IMR-90 (cell line): ENCODE data around the gene ABCA7. TPM values are rescaled to one million over a fixed set of nuclear protein-coding genes. Genes with fewer than 3 reads are reported as not detected.

Source experiments
- ATAC-seq: fragments of 200-7000 bp; cut with Tn5 transposase; 2 replicates; pipeline ENCODE4 v1.9.1; 2020; ENCODE audit warnings: low read depth, mild to moderate bottlenecking, moderate library complexity
- BruUV-seq: library from RNA; stranded (reverse); fragments of 400-500 nt; replicated peaks from 2 replicates; lab custom pipeline; 2021; lab: Mats Ljungman, UMichigan
- CTCF ChIA-PET: fragments of 300-600 bp; formaldehyde crosslinking; extraction: SDS; loops from one replicate; lab custom pipeline; 2021; ENCODE audit warnings: antibody characterized with exemption; lab: Yijun Ruan, JAX
- POLR2A ChIA-PET: fragments of 300-600 bp; sonication (Branson Sonifier 250); formaldehyde crosslinking; loops from one replicate; lab custom pipeline; 2022; ENCODE audit warnings: antibody characterized with exemption; ENCODE audit not compliant: unreplicated experiment; lab: Charles Lee
- DNase-seq: peaks from one replicate; pipeline ENCODE4 v3.0.0; 2013
- H2AFZ ChIP-seq: replicated peaks from 2 replicates; pipeline ENCODE3; 2013; ENCODE audit warnings: low read length, mild to moderate bottlenecking; ENCODE audit not compliant: poor library complexity
- H2AK5ac ChIP-seq: 2 replicates; pipeline ENCODE4 v1.6.1; 2013; ENCODE audit warnings: low read depth, low read length, inconsistent platforms
- H2AK9ac ChIP-seq: replicated peaks from 2 replicates; pipeline ENCODE3; 2013; ENCODE audit warnings: mild to moderate bottlenecking, low read depth, low read length, moderate library complexity; ENCODE audit not compliant: poor library complexity
- H2BK120ac ChIP-seq: 2 replicates; pipeline ENCODE4 v1.6.1; 2013; ENCODE audit warnings: low read depth, low read length, inconsistent platforms
- H2BK15ac ChIP-seq: 3 replicates; pipeline ENCODE4 v1.6.1; 2013; ENCODE audit warnings: low read depth, low read length, inconsistent platforms
- H2BK20ac ChIP-seq: 2 replicates; pipeline ENCODE4 v1.6.1; 2013; ENCODE audit warnings: low read depth, mild to moderate bottlenecking, inconsistent platforms, low read length, moderate library complexity
- H2BK5ac ChIP-seq: 2 replicates; pipeline ENCODE4 v1.6.1; 2013; ENCODE audit warnings: mild to moderate bottlenecking, low read depth, low read length, inconsistent platforms; ENCODE audit not compliant: poor library complexity, severe bottlenecking
- H3K14ac ChIP-seq: replicated peaks from 2 replicates; pipeline ENCODE4 v1.6.1; 2013; ENCODE audit warnings: low read depth, low read length, inconsistent platforms
- H3K18ac ChIP-seq: 2 replicates; pipeline ENCODE4 v1.6.1; 2013; ENCODE audit warnings: low read depth, low read length, control low read depth
- H3K23ac ChIP-seq: 2 replicates; pipeline ENCODE4 v1.6.1; 2013; ENCODE audit warnings: low read depth, low read length, inconsistent platforms
- H3K27ac ChIP-seq: 2 replicates; pipeline ENCODE4 v1.5.1; 2013; ENCODE audit warnings: mild to moderate bottlenecking, control low read depth, low read length; ENCODE audit not compliant: insufficient read depth
- H3K27me3 ChIP-seq: 2 replicates; pipeline ENCODE4 v1.6.1; 2013; ENCODE audit warnings: low read length; ENCODE audit not compliant: control insufficient read depth, insufficient read depth
- H3K36me3 ChIP-seq: 2 replicates; pipeline ENCODE4 v1.6.1; 2013; ENCODE audit warnings: low read length, mixed read lengths; ENCODE audit not compliant: control insufficient read depth, insufficient read depth
- H3K4ac ChIP-seq: 2 replicates; pipeline ENCODE4 v1.6.1; 2013; ENCODE audit warnings: low read depth, low read length, inconsistent platforms
- H3K4me1 ChIP-seq: 2 replicates; pipeline ENCODE4 v1.6.1; 2013; ENCODE audit warnings: low read length, mixed read lengths; ENCODE audit not compliant: control insufficient read depth, insufficient read depth
- H3K4me2 ChIP-seq: 2 replicates; pipeline ENCODE4 v1.6.1; 2013; ENCODE audit warnings: low read depth, mild to moderate bottlenecking, control low read depth, low read length, moderate library complexity
- H3K4me3 ChIP-seq: 2 replicates; pipeline ENCODE4 v1.5.1; 2013; ENCODE audit warnings: low read depth, mild to moderate bottlenecking, control low read depth, low read length, moderate library complexity; ENCODE audit not compliant: insufficient read depth
- H3K56ac ChIP-seq: 2 replicates; pipeline ENCODE4 v1.6.1; 2013; ENCODE audit warnings: low read length, inconsistent platforms; ENCODE audit not compliant: insufficient read depth; ENCODE audit errors: extremely low read depth
- H3K79me1 ChIP-seq, 2 experiments: 2 replicates each; pipeline ENCODE4 v1.6.1; 2013; ENCODE audit warnings: low read length in 2 of 2, inconsistent platforms in 1 of 2, low read depth in 1 of 2
- H3K9ac ChIP-seq: 2 replicates; pipeline ENCODE4 v1.6.1; 2013; ENCODE audit warnings: low read depth, low read length, control low read depth
- H3K9me1 ChIP-seq: 2 replicates; pipeline ENCODE4 v1.6.1; 2013; ENCODE audit warnings: low read length, inconsistent platforms; ENCODE audit not compliant: insufficient read depth
- H3K9me3 ChIP-seq: 2 replicates; pipeline ENCODE4 v1.6.1; 2013; ENCODE audit warnings: low read length; ENCODE audit not compliant: control insufficient read depth, insufficient read depth
- H4K20me1 ChIP-seq: 2 replicates; pipeline ENCODE4 v1.6.1; 2013; ENCODE audit warnings: low read length, inconsistent platforms; ENCODE audit not compliant: insufficient read depth
- H4K5ac ChIP-seq: 2 replicates; pipeline ENCODE4 v1.6.1; 2013; ENCODE audit warnings: mild to moderate bottlenecking, low read depth, low read length, control low read depth
- H4K8ac ChIP-seq, 2 experiments: 2 replicates each; pipeline ENCODE4 v1.6.1; 2013; ENCODE audit warnings: low read depth in 2 of 2, low read length in 2 of 2, control low read depth in 1 of 2, inconsistent platforms in 1 of 2
- H4K91ac ChIP-seq: 2 replicates; pipeline ENCODE4 v1.6.1; 2013; ENCODE audit warnings: low read depth, low read length, inconsistent platforms; ENCODE audit not compliant: insufficient read depth
- BHLHE40 ChIP-seq: fragments of 150-350 bp; IDR thresholded peaks from 2 replicates; pipeline ENCODE4 v1.6.1; 2016; ENCODE audit warnings: mild to moderate bottlenecking, low read depth, low read length
- CEBPB ChIP-seq: IDR thresholded peaks from 2 replicates; pipeline ENCODE4 v1.6.1; 2012; ENCODE audit warnings: low read depth, low read length, improper control_type of control experiment
- FOS ChIP-seq: fragments of 150-350 bp; IDR thresholded peaks from 2 replicates; pipeline ENCODE4 v1.6.1; 2016; ENCODE audit warnings: low read depth, low read length
- MAFK ChIP-seq: IDR thresholded peaks from 2 replicates; pipeline ENCODE4 v1.6.1; 2012; ENCODE audit warnings: low read depth, low read length, improper control_type of control experiment
- MXI1 ChIP-seq: IDR thresholded peaks from 2 replicates; pipeline ENCODE4 v1.6.1; 2012; ENCODE audit warnings: low read depth, mild to moderate bottlenecking, low read length, moderate library complexity, borderline replicate concordance
- RAD21 ChIP-seq: IDR thresholded peaks from 2 replicates; pipeline ENCODE4 v1.6.1; 2012; ENCODE audit warnings: low read length, improper control_type of control experiment
- RFX5 ChIP-seq: IDR thresholded peaks from 2 replicates; pipeline ENCODE4 v1.8.0; 2012; ENCODE audit warnings: low read depth, mild to moderate bottlenecking, low read length, moderate library complexity
- WGBS, 2 experiments: methylation state at CpG; one replicate each; pipeline versions ENCODE4 v1.1.5 to v1.1.7; 2013; ENCODE audit warnings: missing lambda C conversion rate in 2 of 2; ENCODE audit not compliant: insufficient read length in 1 of 2; ENCODE audit errors: extremely low coverage in 2 of 2; 5-methylcytosine and 5-hydroxymethylcytosine counted together
- dilution Hi-C: fragments of 300-500 bp; cut with HindIII; formaldehyde crosslinking; loops from one replicate; pipeline ENCODE4 v1.14.3; 2018; ENCODE audit warnings: low sequenced_read_pairs; ENCODE audit not compliant: unreplicated experiment
- in situ Hi-C: fragments of 300-500 bp; cut with MboI; formaldehyde crosslinking; loops from 3 replicates; pipeline ENCODE4 v1.14.3; 2019; ENCODE audit warnings: low sequenced_read_pairs, inconsistent platforms, mixed read lengths
- intact Hi-C: fragments of 100-400 bp; cut with micrococcal nuclease; formaldehyde crosslinking; loops from 2 replicates; pipeline ENCODE4 v1.10.0; 2022
- polyA plus RNA-seq, 3 experiments: library from polyadenylated mRNA; depleted of rRNA; stranded (reverse); fragments of >200 nt; gene quantifications; 2 replicates each; pipeline ENCODE4 v1.2.3, GENCODE V29; 2012; ENCODE audit warnings: low replicate concordance in 1 of 3
- total RNA-seq: library from RNA; depleted of rRNA; stranded (reverse); fragments of >200 nt; gene quantifications from 2 replicates; pipeline ENCODE4 v1.2.3, GENCODE V29; 2012
- TF ChIP-seq, protein P1 (sequence below): conservative IDR thresholded peaks from 2 replicates; pipeline ENCODE4 v1.5.1; 2012; ENCODE audit warnings: mild to moderate bottlenecking, low read depth, low read length, improper control_type of control experiment
- TF ChIP-seq, protein P2 (sequence below): fragments of 150-350 bp; IDR thresholded peaks from 2 replicates; pipeline ENCODE4 v1.6.1; 2017; ENCODE audit warnings: mild to moderate bottlenecking, antibody characterized with exemption, low read length, low read depth

ABCA7 gene
- total and polyA plus RNA-seq, 2 of the 4 experiments (the other 2 are of a cell fraction), result 0.36 to 3.3 TPM

DNA sequence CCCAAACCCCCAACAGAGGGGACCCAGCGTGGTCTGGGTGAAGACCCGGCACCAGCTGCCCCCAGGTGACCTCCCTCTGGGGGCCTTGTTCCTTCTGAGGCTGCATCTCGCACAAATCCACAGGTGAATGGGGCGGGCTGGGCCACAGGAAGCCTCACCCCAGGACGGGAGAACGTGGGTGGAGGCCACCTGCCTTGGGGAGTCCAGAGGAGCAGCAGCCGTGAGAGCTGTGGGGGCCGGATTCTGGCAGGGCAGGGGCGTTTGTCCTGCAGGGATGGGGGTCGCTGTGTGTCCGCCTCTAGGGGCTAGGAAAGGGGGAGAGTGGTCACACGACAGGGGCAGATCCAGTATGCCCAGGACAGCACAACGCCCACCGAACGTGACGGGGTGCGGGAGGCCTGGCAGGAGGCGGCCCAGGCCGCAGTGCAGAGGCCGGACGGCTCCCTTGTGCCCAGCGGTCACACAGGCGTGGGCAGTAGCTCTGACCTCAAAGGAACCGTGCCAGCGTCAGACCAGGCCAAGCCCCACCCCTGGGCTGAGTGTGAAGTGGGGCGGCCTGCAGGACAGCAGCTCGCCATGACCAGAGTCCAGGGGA is 48.6 kb downstream of the ABCA7 start:
- TF ChIP-seq, protein P1, sequence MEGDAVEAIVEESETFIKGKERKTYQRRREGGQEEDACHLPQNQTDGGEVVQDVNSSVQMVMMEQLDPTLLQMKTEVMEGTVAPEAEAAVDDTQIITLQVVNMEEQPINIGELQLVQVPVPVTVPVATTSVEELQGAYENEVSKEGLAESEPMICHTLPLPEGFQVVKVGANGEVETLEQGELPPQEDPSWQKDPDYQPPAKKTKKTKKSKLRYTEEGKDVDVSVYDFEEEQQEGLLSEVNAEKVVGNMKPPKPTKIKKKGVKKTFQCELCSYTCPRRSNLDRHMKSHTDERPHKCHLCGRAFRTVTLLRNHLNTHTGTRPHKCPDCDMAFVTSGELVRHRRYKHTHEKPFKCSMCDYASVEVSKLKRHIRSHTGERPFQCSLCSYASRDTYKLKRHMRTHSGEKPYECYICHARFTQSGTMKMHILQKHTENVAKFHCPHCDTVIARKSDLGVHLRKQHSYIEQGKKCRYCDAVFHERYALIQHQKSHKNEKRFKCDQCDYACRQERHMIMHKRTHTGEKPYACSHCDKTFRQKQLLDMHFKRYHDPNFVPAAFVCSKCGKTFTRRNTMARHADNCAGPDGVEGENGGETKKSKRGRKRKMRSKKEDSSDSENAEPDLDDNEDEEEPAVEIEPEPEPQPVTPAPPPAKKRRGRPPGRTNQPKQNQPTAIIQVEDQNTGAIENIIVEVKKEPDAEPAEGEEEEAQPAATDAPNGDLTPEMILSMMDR, result no peak
- TF ChIP-seq MAFK, result no peak
- no peak for TF ChIP-seq MXI1
- TF ChIP-seq, protein P2, sequence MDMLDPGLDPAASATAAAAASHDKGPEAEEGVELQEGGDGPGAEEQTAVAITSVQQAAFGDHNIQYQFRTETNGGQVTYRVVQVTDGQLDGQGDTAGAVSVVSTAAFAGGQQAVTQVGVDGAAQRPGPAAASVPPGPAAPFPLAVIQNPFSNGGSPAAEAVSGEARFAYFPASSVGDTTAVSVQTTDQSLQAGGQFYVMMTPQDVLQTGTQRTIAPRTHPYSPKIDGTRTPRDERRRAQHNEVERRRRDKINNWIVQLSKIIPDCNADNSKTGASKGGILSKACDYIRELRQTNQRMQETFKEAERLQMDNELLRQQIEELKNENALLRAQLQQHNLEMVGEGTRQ, result no peak
- TF ChIP-seq CEBPB, result no peak
- no peak for TF ChIP-seq FOS
- TF ChIP-seq BHLHE40, result no peak
- TF ChIP-seq RFX5, result no peak
- no peak for TF ChIP-seq RAD21
- no peak for ATAC-seq
- Histone ChIP-seq H3K4ac (no peak overlapping the region), H2BK5ac (no peak overlapping the region), H4K91ac (no peak overlapping the region), H2AFZ (no peak overlapping the region), H3K4me1 (no peaks in the 10 kb centered on the region; the same call in 1 of the 2 replicates), H3K27me3 (no peaks in the 10 kb centered on the region), H2AK5ac (no peak overlapping the region), H2BK15ac (no peak overlapping the region), H3K9ac (no peak overlapping the region), H4K5ac (no peak overlapping the region), H2BK120ac (no peak overlapping the region), H3K27ac (no peak overlapping the region), H2BK20ac (no peak overlapping the region), H3K9me3 (no peaks in the 10 kb centered on the region), H3K56ac (no peak overlapping the region), H2AK9ac (no peak overlapping the region), H4K8ac (no peak overlapping the region), H3K36me3 (peaks cover 41% of the 10 kb centered on the region), H4K20me1 (peaks cover 15% of the 10 kb centered on the region), H3K79me1 (peaks cover 0 to 14% of the 10 kb centered on the region in 2 experiments; a peak in 2 of 4 replicates), H3K4me3 (no peak overlapping the region), H3K4me2 (no peak overlapping the region), H3K23ac (no peak overlapping the region), H3K9me1 (no peaks in the 10 kb centered on the region), H3K14ac (no peak overlapping the region), H3K18ac (no peak overlapping the region)
- DNase-seq, result no peak
- no TSS peak for BruUV-seq
- POLR2A ChIA-PET, result no interaction called here
- CTCF ChIA-PET, result interaction anchor here (0.6 kb wide), 3 partner anchors 9 to 106 kb away, joined by 3 to 4 read pairs (median 3); no protein-coding TSS in a partner anchor
- intact Hi-C loops, result no loop called here
- WGBS, 2 experiments, result 93% methylated on average over 18 of the region's 27 CpGs; no CpG with 5 or more reads in 1 of the 2 experiments
- in situ Hi-C loops, result no loop called here
- dilution Hi-C loops, result no loop called here
